ENCODE data around the gene GUCY1A2. TPM values are rescaled to one million over a fixed set of nuclear protein-coding genes. Genes with fewer than 3 reads are reported as not detected.

GUCY1A2 gene
- total RNA-seq, 1 experiment from 2014 or later: 0.10 TPM

DNA sequence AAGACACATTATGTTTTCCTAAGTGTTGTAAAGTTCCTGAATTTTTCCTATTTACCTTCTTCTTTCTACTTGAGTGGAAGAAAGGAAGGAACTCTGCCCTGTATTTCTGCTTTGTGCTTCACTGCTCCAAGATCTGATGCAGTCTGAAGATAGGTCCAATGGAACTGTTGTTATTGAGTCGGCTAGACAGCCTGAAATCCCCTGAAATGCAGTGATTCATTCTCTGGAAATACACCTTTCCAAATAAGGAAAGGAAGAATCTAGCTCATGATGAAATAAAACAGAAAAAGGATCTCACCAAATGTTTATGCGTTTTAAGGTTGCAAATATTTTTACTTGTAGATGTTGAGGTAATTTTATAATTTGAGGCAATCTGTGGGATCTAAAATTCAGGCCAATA is 322.8 kb downstream of the GUCY1A2 start:
- POLR2A ChIA-PET: no interaction called here
- no peak overlapping the region for H3K9ac ChIP-seq (ENCODE audit: low read length)
- no TSS peak for BruUV-seq (replicated peaks)
- ATAC-seq (no peak), DNase-seq (ENCODE audit: low read depth, low spot score) (no peak)
- CTCF ChIA-PET: no interaction called here
- no peaks in the 10 kb centered on the region for H3K9me2 ChIP-seq (ENCODE audit: insufficient read depth)
- no peaks in the 10 kb centered on the region for H3K4me1 ChIP-seq (ENCODE audit: control insufficient read depth in 1 of 2, insufficient read depth in 2 of 2, low read length in 2 of 2)
- no peak overlapping the region for H3K4me3 ChIP-seq (replicated peaks in 1 of 2; ENCODE audit: low read depth in 1 of 2, low read length in 2 of 2)
- H3K36me3 ChIP-seq (ENCODE audit: control insufficient read depth in 1 of 2, insufficient read depth in 2 of 2, low read length in 2 of 2): no peaks in the 10 kb centered on the region
- H4K20me1 ChIP-seq (ENCODE audit: insufficient read depth): no peaks in the 10 kb centered on the region
- no peaks in the 10 kb centered on the region for H3K9me3 ChIP-seq (ENCODE audit: control insufficient read depth in 1 of 2, insufficient read depth in 1 of 2, low read depth in 1 of 2, low read length in 2 of 2)
- RAD21 ChIA-PET (ENCODE audit: low non-redundant PET in 1 of 2, low total read pairs in 2 of 2, uncharacterized antibody in 2 of 2, unreplicated experiment in 2 of 2): no interaction called here
- no peak overlapping the region for H3K27ac ChIP-seq (ENCODE audit: low read depth, low read length)
- H3K27me3 ChIP-seq (ENCODE audit: insufficient read depth, low read length): no peaks in the 10 kb centered on the region
- intact Hi-C loops (cut with micrococcal nuclease): no loop called here
- H3K4me2 ChIP-seq (ENCODE audit: low read length): no peak overlapping the region
- no peak overlapping the region for H2AFZ ChIP-seq (ENCODE audit: low read depth, low read length, poor library complexity, severe bottlenecking)
- TF ChIP-seq SP1 (IDR thresholded peaks at IDR 0.05; ENCODE audit: low read depth): no peak
- TF ChIP-seq, protein P1, sequence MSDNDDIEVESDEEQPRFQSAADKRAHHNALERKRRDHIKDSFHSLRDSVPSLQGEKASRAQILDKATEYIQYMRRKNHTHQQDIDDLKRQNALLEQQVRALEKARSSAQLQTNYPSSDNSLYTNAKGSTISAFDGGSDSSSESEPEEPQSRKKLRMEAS (IDR thresholded peaks at IDR 0.05): no peak
- TF ChIP-seq SRF (IDR thresholded peaks at IDR 0.05; ENCODE audit: low read depth): no peak
- TF ChIP-seq ATF3 (IDR thresholded peaks at IDR 0.05): no peak
- TF ChIP-seq FOSL1 (IDR thresholded peaks at IDR 0.05; ENCODE audit: low read depth): no peak
- TF ChIP-seq EGR1 (IDR thresholded peaks at IDR 0.05; ENCODE audit: low read depth): no peak
- no peak for TF ChIP-seq RAD21 (IDR thresholded peaks at IDR 0.05; ENCODE audit: low read depth)
- no peak for TF ChIP-seq CBX3 (IDR thresholded peaks at IDR 0.05; ENCODE audit: low read depth)
- no peak for TF ChIP-seq EZH2 (IDR thresholded peaks at IDR 0.05)
- no peak for TF ChIP-seq POLR2AphosphoS5 (IDR thresholded peaks at IDR 0.05; ENCODE audit: low read depth, low read length)
- TF ChIP-seq, protein P2, sequence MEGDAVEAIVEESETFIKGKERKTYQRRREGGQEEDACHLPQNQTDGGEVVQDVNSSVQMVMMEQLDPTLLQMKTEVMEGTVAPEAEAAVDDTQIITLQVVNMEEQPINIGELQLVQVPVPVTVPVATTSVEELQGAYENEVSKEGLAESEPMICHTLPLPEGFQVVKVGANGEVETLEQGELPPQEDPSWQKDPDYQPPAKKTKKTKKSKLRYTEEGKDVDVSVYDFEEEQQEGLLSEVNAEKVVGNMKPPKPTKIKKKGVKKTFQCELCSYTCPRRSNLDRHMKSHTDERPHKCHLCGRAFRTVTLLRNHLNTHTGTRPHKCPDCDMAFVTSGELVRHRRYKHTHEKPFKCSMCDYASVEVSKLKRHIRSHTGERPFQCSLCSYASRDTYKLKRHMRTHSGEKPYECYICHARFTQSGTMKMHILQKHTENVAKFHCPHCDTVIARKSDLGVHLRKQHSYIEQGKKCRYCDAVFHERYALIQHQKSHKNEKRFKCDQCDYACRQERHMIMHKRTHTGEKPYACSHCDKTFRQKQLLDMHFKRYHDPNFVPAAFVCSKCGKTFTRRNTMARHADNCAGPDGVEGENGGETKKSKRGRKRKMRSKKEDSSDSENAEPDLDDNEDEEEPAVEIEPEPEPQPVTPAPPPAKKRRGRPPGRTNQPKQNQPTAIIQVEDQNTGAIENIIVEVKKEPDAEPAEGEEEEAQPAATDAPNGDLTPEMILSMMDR (IDR thresholded peaks at IDR 0.05 in 2 of 3, conservative IDR thresholded peaks at IDR 0.05 in 1 of 3; ENCODE audit: borderline replicate concordance in 1 of 3, insufficient read depth in 1 of 3, low read depth in 2 of 3, low read length in 2 of 3): no peak
- no peak for TF ChIP-seq YY1 (IDR thresholded peaks at IDR 0.05; ENCODE audit: extremely low read depth, insufficient replicate concordance, low read depth, low read length)
- TF ChIP-seq CEBPB (IDR thresholded peaks at IDR 0.05; ENCODE audit: low read depth): no peak
- no peak for TF ChIP-seq TCF7L2 (IDR thresholded peaks at IDR 0.05; ENCODE audit: borderline replicate concordance, extremely low read depth, insufficient read depth, insufficient read length)
- no peaks in the 10 kb centered on the region for H3K79me2 ChIP-seq (ENCODE audit: insufficient read depth, low read length)
